OCI-LY7 (cell line): Measurements from ENCODE around the gene BMERB1.

Experiments
- EZH2phosphoT487 ChIP-seq: fragments of 200-600 bp; sonication (generic); IDR thresholded peaks from 2 replicates; pipeline ENCODE4 v1.6.1; 2018; ENCODE audit warnings: low read depth, borderline replicate concordance, mild to moderate bottlenecking, mixed run types, antibody characterized with exemption, low read length, moderate library complexity, mixed read lengths
- TF ChIP-seq, protein P1 (sequence below): fragments of 200-600 bp; sonication (generic); conservative IDR thresholded peaks from 2 replicates; pipeline ENCODE4 v1.5.1; 2014; ENCODE audit warnings: mild to moderate bottlenecking, antibody characterized with exemption, low read length, moderate library complexity, mixed read lengths

DNA sequence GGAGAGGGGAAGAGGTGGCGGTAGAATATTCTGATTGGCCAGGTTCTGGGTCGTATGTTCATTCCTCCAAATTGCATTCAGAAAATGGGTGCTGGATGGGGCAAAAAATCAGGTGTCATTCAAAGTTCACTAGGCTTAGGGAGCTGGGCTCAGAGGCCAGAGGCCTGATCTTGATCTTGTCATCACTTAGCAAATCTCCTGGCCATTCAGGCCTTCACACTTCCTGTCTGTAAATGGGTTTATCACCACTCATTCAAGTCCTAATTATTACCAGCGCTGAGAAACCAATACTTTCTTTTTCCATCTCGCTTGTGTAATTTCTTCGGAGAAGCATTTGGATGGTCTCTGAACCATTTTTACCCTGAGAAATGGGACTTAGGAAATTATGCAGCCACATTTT is 50.8 kb downstream of the BMERB1 start:
- TF ChIP-seq, protein P1, sequence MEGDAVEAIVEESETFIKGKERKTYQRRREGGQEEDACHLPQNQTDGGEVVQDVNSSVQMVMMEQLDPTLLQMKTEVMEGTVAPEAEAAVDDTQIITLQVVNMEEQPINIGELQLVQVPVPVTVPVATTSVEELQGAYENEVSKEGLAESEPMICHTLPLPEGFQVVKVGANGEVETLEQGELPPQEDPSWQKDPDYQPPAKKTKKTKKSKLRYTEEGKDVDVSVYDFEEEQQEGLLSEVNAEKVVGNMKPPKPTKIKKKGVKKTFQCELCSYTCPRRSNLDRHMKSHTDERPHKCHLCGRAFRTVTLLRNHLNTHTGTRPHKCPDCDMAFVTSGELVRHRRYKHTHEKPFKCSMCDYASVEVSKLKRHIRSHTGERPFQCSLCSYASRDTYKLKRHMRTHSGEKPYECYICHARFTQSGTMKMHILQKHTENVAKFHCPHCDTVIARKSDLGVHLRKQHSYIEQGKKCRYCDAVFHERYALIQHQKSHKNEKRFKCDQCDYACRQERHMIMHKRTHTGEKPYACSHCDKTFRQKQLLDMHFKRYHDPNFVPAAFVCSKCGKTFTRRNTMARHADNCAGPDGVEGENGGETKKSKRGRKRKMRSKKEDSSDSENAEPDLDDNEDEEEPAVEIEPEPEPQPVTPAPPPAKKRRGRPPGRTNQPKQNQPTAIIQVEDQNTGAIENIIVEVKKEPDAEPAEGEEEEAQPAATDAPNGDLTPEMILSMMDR = no peak
- TF ChIP-seq EZH2phosphoT487 = no peak
